Measurements from ENCODE around the gene ZNF397.

DNA sequence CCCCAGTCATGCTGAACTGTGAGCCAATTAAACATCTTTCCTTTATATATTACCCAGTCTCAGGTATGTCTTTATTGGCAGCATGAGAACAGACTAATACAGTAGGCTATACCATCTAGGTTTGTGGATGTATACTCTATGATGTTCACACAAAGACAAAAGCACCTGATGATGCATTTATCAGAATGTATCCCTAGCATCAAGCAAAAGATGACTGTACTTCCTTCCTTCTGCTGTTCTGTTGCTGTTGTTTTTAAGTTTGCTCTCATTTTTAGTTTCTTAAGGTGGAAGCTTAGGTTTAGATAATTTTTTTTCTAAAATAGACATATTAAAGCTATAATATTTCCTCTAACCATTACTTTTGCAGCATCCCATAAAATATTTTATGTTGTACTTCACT is 36.8 kb downstream of the ZNF397 start:
- TF ChIP-seq, protein P1, sequence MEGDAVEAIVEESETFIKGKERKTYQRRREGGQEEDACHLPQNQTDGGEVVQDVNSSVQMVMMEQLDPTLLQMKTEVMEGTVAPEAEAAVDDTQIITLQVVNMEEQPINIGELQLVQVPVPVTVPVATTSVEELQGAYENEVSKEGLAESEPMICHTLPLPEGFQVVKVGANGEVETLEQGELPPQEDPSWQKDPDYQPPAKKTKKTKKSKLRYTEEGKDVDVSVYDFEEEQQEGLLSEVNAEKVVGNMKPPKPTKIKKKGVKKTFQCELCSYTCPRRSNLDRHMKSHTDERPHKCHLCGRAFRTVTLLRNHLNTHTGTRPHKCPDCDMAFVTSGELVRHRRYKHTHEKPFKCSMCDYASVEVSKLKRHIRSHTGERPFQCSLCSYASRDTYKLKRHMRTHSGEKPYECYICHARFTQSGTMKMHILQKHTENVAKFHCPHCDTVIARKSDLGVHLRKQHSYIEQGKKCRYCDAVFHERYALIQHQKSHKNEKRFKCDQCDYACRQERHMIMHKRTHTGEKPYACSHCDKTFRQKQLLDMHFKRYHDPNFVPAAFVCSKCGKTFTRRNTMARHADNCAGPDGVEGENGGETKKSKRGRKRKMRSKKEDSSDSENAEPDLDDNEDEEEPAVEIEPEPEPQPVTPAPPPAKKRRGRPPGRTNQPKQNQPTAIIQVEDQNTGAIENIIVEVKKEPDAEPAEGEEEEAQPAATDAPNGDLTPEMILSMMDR (IDR thresholded peaks at IDR 0.05; ENCODE audit: borderline replicate concordance, extremely low read depth, low read length, poor library complexity, severe bottlenecking) = no peak
- no peak for TF ChIP-seq EZH2 (IDR thresholded peaks at IDR 0.05; ENCODE audit: borderline replicate concordance, low read depth, low read length, severe bottlenecking)

Measured in DND-41 (cell line).